ENCODE measurements around the gene SPSB3.
"Not testable (repeated sequence)": the region's sequence is repeated elsewhere in the genome, so short reads cannot be mapped to it uniquely, and the experiment has no call there.

SPSB3 gene

DNA sequence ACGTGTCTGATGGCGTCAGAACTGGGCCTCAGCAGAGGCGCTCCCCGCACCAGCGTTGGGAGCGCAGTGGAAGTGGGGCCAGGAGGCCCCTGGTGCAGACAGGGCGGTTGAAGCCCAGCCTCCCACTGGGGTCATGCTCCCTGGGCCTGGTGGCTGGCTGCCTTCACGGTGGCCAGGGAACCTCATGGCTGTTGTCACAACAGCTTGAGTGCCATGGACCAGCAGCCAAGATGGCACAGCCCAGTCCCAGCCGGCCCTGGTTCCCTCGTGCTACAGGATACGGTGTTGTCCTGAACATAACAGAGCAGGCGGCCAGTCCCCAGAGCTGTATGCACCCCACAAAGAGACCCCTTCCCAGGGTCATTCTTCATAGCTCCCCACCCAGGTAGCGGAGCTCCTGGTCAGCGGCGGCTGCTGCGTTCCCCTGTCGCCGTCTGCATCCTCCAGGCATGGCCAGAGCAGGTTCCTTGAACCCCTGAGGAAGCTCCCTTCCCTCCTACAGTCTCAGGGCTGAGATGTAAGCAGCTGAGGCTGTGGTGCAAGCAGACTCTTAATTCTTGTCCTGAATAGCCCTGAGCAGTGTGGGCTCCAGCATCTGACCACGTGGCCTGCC is 40.7 kb downstream of the SPSB3 start:
- no peak for DNase-seq (ENCODE audit: low spot score)

DNA sequence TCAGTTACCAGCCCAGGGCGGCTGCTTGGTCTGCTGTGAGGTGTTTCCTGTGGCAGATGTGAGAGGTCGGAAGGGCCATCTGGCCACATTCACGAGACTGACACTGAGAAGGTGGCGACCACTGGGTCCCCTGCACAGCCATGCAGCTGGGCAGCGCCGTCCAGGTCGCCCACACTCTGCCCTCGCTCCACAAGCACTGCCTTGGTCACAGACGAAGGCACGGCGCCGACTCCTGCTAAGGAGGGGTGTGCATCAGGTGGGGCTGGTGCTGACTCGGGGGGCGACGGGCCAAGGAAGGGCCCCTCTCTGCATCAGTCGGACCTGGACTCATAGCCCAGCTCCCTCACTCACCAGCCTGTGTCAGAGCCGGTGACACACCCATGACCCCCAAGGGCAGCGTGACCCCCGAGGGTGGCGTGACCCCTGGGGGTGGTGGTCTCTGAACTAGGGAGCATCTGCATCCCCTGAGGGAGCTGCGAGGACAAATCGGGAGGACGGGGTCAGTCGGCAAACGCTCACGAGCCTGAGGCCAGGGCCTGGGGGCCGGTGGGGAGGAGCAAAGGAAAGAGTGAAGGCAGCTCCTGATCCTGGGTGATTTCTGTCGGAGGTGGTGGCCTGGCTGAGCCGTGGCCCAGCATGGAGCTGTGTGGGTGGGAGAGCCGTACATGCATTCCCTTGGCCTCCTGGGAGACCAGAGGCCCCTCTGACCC is 41.4 kb downstream of the SPSB3 start:
- no peak for DNase-seq (ENCODE audit: low spot score)

DNA sequence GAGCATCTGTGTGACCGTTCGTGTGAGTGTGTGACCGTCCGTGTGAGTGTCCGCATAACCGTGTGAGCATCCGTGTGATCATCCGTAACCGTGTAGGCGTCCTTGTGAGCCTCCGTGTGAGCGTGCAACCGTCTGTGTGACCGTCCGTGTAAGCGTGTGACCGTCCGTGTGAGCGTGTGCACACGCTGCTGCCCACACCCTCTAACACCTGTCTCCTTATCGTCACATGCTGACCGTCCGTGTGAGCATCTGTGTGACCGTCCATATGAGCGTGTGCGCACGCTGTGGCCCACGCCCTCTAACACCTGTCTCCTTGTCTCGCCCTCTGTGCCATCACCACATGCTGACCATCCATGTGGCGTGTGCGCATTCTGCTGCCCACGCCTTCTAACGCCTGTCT is 42.1 kb downstream of the SPSB3 start:
- DNase-seq (ENCODE audit: low spot score), result no peak

DNA sequence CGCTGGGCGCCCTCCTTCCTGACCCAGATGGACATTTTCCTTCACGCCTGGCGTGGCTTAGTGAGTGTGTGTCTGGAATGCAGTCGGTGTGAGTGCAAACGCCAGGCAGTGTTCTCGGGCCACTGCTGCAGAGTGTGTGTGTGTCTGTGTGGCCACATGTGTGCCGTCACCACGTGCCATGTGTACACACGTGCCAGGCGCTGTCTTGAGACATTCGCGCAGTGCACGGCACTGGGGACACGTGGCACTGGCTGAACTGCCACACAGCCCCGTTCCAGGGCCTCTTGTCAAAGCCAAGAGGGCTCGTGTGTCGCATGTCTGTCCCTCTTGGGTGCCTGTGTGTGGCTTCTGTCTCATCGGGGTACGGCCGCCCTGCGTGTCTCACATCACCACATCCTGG is 47.6 kb downstream of the SPSB3 start:
- no peak for DNase-seq (ENCODE audit: low spot score)

DNA sequence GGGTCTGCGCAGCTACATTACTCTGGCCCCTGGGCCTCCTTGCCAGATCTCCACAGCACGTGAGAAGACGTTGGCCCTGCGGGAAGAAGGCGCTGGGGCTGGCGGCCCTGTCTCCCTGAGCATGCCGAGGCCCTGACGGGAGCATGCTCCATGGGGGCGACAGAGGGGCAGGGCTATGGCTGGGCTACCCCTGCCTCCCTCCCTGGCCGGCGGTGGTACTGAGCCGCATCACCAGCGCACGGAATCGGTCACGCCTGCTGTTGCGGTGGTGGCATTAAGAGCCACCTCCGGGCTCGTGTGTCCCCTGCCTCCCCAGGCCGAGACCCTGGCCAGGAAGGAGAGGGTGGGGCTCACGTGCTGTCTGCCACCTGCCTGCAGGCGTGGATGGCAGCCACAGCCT is 48.2 kb downstream of the SPSB3 start:
- no peak for DNase-seq (ENCODE audit: low spot score)

DNA sequence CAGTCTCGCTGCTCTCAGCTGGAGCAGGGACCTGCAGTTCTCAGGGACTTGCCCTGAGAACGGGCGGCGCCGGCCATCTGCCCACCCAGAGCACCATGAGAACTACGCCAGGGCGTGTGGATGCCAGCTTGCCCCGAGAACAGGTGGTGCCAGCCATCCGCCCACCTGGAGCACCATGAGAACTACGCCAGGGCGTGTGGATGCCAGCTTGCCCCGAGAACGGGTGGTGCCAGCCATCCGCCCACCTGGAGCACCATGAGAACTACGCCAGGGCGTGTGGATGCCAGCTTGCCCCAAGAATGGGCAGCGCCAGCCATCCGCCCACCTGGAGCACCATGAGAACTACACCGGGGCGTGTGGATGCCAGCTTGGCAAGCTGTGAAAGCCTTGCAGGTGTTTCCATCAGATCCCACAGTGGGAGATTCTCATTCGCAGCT is 49.8 kb downstream of the SPSB3 start:
- DNase-seq (ENCODE audit: low spot score), result not testable (repeated sequence)

DNA sequence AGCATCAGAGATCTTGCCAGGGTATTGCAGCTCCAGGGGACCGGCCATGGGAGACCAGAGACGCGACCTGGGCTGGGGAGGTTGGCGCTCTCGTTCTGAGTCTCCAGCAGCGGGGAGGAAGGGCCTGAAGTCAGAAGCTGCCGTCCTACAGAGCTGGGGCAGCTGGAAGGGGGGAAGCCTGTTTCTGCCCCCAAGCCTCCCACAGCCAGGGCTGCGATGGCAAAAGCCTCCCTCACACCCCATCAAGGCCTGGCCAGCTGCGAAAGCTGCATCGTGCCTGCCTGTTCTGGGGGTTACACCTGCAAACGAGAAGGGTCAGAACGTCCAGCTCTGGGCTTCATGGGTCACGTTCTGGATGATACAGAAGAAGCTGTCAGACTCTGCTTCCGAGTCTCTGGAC is 50.3 kb downstream of the SPSB3 start:
- no peak for DNase-seq (ENCODE audit: low spot score)

- DNase-seq (ENCODE audit: low spot score), result no peak
Observed at GRCh38 chr16:1731603-1732002, 50.8 kb downstream of the SPSB3 start.

GRCh38 chr16:1731073-1731472 is 51.3 kb downstream of the SPSB3 start:
- DNase-seq (ENCODE audit: low spot score), result no peak

DNA sequence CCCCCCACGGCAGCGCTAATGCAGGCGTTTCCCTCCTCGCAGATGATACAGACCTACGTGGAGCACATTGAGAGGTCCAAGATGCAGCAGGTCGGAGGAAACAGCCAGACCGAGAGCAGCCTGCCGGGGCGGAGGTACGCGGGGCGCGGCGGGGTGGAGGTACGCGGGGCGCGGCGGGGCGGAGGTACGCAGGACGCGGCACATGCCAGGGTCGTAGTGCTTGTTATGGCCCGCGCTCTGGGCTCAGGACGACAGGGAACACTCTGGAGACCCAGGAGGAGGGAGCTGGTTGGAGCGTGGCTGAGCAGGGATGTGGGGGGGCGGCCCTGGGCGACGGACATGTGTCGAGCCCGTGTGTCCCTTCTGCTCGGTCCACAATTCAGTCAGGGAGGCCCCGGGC is 52.9 kb downstream of the SPSB3 start:
- DNase-seq (ENCODE audit: low spot score), result no peak

GRCh38 chr16:1729026-1729425 is 53.3 kb downstream of the SPSB3 start:
- no peak for DNase-seq (ENCODE audit: low spot score)

GRCh38 chr16:1727651-1728624 is 54.4 kb downstream of the SPSB3 start:
- no peak for DNase-seq (ENCODE audit: low spot score)

Data from COLO829 (cell line).